HL-60 (cell line): ENCODE results near the gene OIP5.

ENCODE experiments used
- CTCF ChIP-seq: IDR thresholded peaks from one replicate; pipeline ENCODE4 v1.5.1; 2011; ENCODE audit warnings: low read length, control low read depth, inconsistent platforms; ENCODE audit not compliant: insufficient read depth
- GABPA ChIP-seq: IDR thresholded peaks from 2 replicates; pipeline ENCODE4 v1.6.1; 2012; ENCODE audit warnings: low read depth
- POLR2AphosphoS5 ChIP-seq: IDR thresholded peaks from 2 replicates; pipeline ENCODE4 v1.6.1; 2012; ENCODE audit warnings: low read depth
- REST ChIP-seq: IDR thresholded peaks from 2 replicates; pipeline ENCODE4 v1.6.1; 2012; ENCODE audit warnings: low read depth; ENCODE audit not compliant: insufficient replicate concordance
- SPI1 ChIP-seq: IDR thresholded peaks from 2 replicates; pipeline ENCODE4 v1.6.1; 2012; ENCODE audit warnings: low read depth, mild to moderate bottlenecking, borderline replicate concordance

GRCh38 chr15:41331281-41331680 lies 1.1 kb downstream of the OIP5 start:
- TF ChIP-seq CTCF = no peak
- no peak for TF ChIP-seq POLR2AphosphoS5
- no peak for TF ChIP-seq REST
- no peak for TF ChIP-seq GABPA
- TF ChIP-seq SPI1 = no peak
